GM13977 (cell line): Measurements from ENCODE around the gene PELI2.

Source experiments
- DNase-seq: peaks from one replicate; pipeline ENCODE4 v3.0.0; 2012; ENCODE audit warnings: low spot score
- CTCF ChIP-seq: IDR thresholded peaks from 2 replicates; pipeline ENCODE4 v1.5.1; 2012; ENCODE audit warnings: mild to moderate bottlenecking, control low read depth; ENCODE audit not compliant: insufficient read depth; ENCODE audit errors: extremely low read depth, missing control alignments
- in situ Hi-C: fragments of 300-500 bp; cut with MboI; formaldehyde crosslinking; loops from one replicate; pipeline ENCODE4 v1.12.0; 2022; ENCODE audit warnings: low sequenced_read_pairs, low pct_unique_long_range_greater_than_20kb, mixed read lengths, inconsistent platforms; ENCODE audit not compliant: unreplicated experiment

Gene PELI2

GRCh38 chr14:56117765-56118610 lies at the start of gene PELI2:
PELI2 (plus strand) TSS chr14:56118411; CDS start chr14:56118661, 250 bp downstream.
- in situ Hi-C loops, result no loop called here
- peak; percentile 64 for DNase-seq
- peak; percentile 12 for TF ChIP-seq CTCF

- no peak for DNase-seq
- TF ChIP-seq CTCF, result no peak
- in situ Hi-C loops, result no loop called here
Observed at GRCh38 chr14:56073799-56074198, 44.4 kb upstream of the PELI2 start.

- DNase-seq, result no peak
- in situ Hi-C loops, result no loop called here
- TF ChIP-seq CTCF, result no peak
Observed at GRCh38 chr14:56075301-56075700, 42.9 kb upstream of the PELI2 start.

GRCh38 chr14:56081139-56081538 lies 37.1 kb upstream of the PELI2 start:
- no peak for TF ChIP-seq CTCF
- in situ Hi-C loops, result no loop called here
- no peak for DNase-seq

- TF ChIP-seq CTCF, result no peak
- in situ Hi-C loops, result no loop called here
- DNase-seq, result no peak
Observed at GRCh38 chr14:56082880-56083279, 35.3 kb upstream of the PELI2 start.

- DNase-seq, result no peak
- TF ChIP-seq CTCF, result no peak
- in situ Hi-C loops, result no loop called here
Observed at GRCh38 chr14:56085471-56085870, 32.7 kb upstream of the PELI2 start.
